ENCODE measurements around the gene CLCC1.
A peak's percentile ranks its signal among the peaks of the same experiment; 100 is the strongest.

The CLCC1 gene

GRCh38 chr1:108972951-108973350 lies 9.7 kb upstream of the CLCC1 start:
- DNase-seq (ENCODE audit: low spot score) (no peak), ATAC-seq (ENCODE audit: low read depth) (no peak)
- Histone ChIP-seq H3K36me3 (ENCODE audit: low read depth) (peaks cover 44% of the 10 kb centered on the region), H3K27ac (ENCODE audit: poor library complexity, severe bottlenecking) (no peak overlapping the region), H3K4me3 (ENCODE audit: severe bottlenecking) (no peak overlapping the region), H3K4me1 (ENCODE audit: insufficient read depth, poor library complexity, severe bottlenecking) (no peaks in the 10 kb centered on the region), H3K9me3 (ENCODE audit: severe bottlenecking) (no peaks in the 10 kb centered on the region), H3K27me3 (ENCODE audit: insufficient read depth, poor library complexity, severe bottlenecking) (no peaks in the 10 kb centered on the region)
- no peak for TF ChIP-seq CTCF (IDR thresholded peaks at IDR 0.05; ENCODE audit: poor library complexity, severe bottlenecking)

- no peaks in the 10 kb centered on the region for H3K9me3 ChIP-seq (ENCODE audit: severe bottlenecking)
- DNase-seq (ENCODE audit: low spot score) (no peak), ATAC-seq (ENCODE audit: low read depth) (no peak)
- no peaks in the 10 kb centered on the region for H3K27me3 ChIP-seq (ENCODE audit: insufficient read depth, poor library complexity, severe bottlenecking)
- H3K27ac ChIP-seq (ENCODE audit: poor library complexity, severe bottlenecking) = no peak overlapping the region
- H3K36me3 ChIP-seq (ENCODE audit: low read depth) = peaks cover 26% of the 10 kb centered on the region
- no peaks in the 10 kb centered on the region for H3K4me1 ChIP-seq (ENCODE audit: insufficient read depth, poor library complexity, severe bottlenecking)
- no peak overlapping the region for H3K4me3 ChIP-seq (ENCODE audit: severe bottlenecking)
- no peak for TF ChIP-seq CTCF (IDR thresholded peaks at IDR 0.05; ENCODE audit: poor library complexity, severe bottlenecking)
These were observed 6.1 kb upstream of the CLCC1 start for GRCh38 chr1:108969346-108969745.

- Histone ChIP-seq H3K36me3 (ENCODE audit: low read depth) (peaks cover 13% of the 10 kb centered on the region; the same call in 1 of the 2 replicates), H3K4me3 (ENCODE audit: severe bottlenecking) (peak overlapping the region; percentile 88), H3K27ac (ENCODE audit: poor library complexity, severe bottlenecking) (peak overlapping the region; percentile 69), H3K27me3 (ENCODE audit: insufficient read depth, poor library complexity, severe bottlenecking) (no peaks in the 10 kb centered on the region), H3K4me1 (ENCODE audit: insufficient read depth, poor library complexity, severe bottlenecking) (no peaks in the 10 kb centered on the region), H3K9me3 (ENCODE audit: severe bottlenecking) (no peaks in the 10 kb centered on the region)
- peak; percentile 7; the same call in 1 of the 3 replicates for ATAC-seq (ENCODE audit: low read depth)
- TF ChIP-seq CTCF (IDR thresholded peaks at IDR 0.05; ENCODE audit: poor library complexity, severe bottlenecking) = no peak
- no peak for DNase-seq (ENCODE audit: low spot score)
These were observed 618 bp downstream of the CLCC1 start for GRCh38 chr1:108962681-108963051.

- Histone ChIP-seq H3K9me3 (ENCODE audit: severe bottlenecking) (no peaks in the 10 kb centered on the region), H3K27ac (ENCODE audit: poor library complexity, severe bottlenecking) (peak overlapping the region; percentile 69), H3K27me3 (ENCODE audit: insufficient read depth, poor library complexity, severe bottlenecking) (no peaks in the 10 kb centered on the region), H3K4me3 (ENCODE audit: severe bottlenecking) (peak overlapping the region; percentile 88), H3K36me3 (ENCODE audit: low read depth) (peaks cover 13% of the 10 kb centered on the region; the same call in 1 of the 2 replicates), H3K4me1 (ENCODE audit: insufficient read depth, poor library complexity, severe bottlenecking) (no peaks in the 10 kb centered on the region)
- DNase-seq (ENCODE audit: low spot score) (no peak), ATAC-seq (ENCODE audit: low read depth) (no peak)
- no peak for TF ChIP-seq CTCF (IDR thresholded peaks at IDR 0.05; ENCODE audit: poor library complexity, severe bottlenecking)
These were observed 1.4 kb downstream of the CLCC1 start for GRCh38 chr1:108961752-108962486.

GRCh38 chr1:108961198-108961597 lies 2.1 kb downstream of the CLCC1 start:
- ATAC-seq (ENCODE audit: low read depth) (no peak), DNase-seq (ENCODE audit: low spot score) (no peak)
- Histone ChIP-seq H3K27me3 (ENCODE audit: insufficient read depth, poor library complexity, severe bottlenecking) (no peaks in the 10 kb centered on the region), H3K4me3 (ENCODE audit: severe bottlenecking) (no peak overlapping the region), H3K4me1 (ENCODE audit: insufficient read depth, poor library complexity, severe bottlenecking) (no peaks in the 10 kb centered on the region), H3K27ac (ENCODE audit: poor library complexity, severe bottlenecking) (no peak overlapping the region), H3K9me3 (ENCODE audit: severe bottlenecking) (no peaks in the 10 kb centered on the region), H3K36me3 (ENCODE audit: low read depth) (peaks cover 14% of the 10 kb centered on the region; the same call in 1 of the 2 replicates)
- no peak for TF ChIP-seq CTCF (IDR thresholded peaks at IDR 0.05; ENCODE audit: poor library complexity, severe bottlenecking)
